ENCODE results near the gene IL2RA.

IL2RA gene

DNA sequence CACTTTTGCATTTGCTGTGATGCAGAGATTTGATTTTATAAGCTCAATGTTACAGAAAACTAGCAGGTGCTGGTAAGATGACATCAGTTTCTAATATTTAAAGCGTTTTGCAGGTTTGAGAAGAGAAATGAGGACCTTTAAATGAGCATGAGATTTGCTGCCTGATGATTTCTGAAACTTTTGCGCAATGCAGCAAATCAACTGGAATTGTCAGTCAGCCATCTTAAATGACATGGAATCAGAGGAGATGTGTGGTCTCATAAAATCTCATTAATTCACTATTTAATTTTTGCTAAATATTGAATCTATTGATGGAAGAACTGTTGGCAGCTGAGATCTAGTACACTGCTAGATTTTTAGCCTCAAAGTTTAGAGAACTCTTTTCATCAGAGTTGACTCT lies 30.6 kb upstream of the IL2RA start:
- TF ChIP-seq, protein P1, sequence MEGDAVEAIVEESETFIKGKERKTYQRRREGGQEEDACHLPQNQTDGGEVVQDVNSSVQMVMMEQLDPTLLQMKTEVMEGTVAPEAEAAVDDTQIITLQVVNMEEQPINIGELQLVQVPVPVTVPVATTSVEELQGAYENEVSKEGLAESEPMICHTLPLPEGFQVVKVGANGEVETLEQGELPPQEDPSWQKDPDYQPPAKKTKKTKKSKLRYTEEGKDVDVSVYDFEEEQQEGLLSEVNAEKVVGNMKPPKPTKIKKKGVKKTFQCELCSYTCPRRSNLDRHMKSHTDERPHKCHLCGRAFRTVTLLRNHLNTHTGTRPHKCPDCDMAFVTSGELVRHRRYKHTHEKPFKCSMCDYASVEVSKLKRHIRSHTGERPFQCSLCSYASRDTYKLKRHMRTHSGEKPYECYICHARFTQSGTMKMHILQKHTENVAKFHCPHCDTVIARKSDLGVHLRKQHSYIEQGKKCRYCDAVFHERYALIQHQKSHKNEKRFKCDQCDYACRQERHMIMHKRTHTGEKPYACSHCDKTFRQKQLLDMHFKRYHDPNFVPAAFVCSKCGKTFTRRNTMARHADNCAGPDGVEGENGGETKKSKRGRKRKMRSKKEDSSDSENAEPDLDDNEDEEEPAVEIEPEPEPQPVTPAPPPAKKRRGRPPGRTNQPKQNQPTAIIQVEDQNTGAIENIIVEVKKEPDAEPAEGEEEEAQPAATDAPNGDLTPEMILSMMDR (IDR thresholded peaks at IDR 0.05; ENCODE audit: borderline replicate concordance, control extremely low read depth, extremely low read depth, insufficient read depth, missing control alignments) = no peak
- in situ Hi-C loops (cut with MboI; ENCODE audit: low sequenced_read_pairs, unreplicated experiment) = no loop called here
- no peak for DNase-seq (ENCODE audit: low spot score)

DNA sequence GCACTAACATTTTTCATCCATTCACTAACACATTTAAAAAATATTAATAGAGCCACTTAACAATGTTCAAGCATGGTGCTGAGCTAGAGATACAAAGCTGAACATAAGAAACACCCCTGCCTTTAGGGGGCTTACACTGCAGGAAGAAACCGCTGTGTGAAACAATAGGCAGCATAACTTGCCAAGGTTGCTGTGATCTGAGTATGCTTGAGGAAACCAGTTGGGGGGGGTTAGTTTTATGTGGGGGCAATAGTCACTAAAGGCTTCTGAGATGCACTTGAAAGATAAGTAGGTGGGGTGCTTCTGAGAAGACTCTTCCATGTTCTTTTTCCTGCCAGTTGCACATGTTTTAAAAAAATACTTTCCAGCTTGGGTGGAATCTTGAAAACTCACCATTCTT lies 29.5 kb upstream of the IL2RA start:
- TF ChIP-seq, protein P1 (IDR thresholded peaks at IDR 0.05; ENCODE audit: borderline replicate concordance, control extremely low read depth, extremely low read depth, insufficient read depth, missing control alignments) = no peak
- in situ Hi-C loops (cut with MboI; ENCODE audit: low sequenced_read_pairs, unreplicated experiment) = no loop called here
- no peak for DNase-seq (ENCODE audit: low spot score)

GRCh38 chr10:6089334-6090219 lies 27.4 kb upstream of the IL2RA start:
- TF ChIP-seq, protein P1 (IDR thresholded peaks at IDR 0.05; ENCODE audit: borderline replicate concordance, control extremely low read depth, extremely low read depth, insufficient read depth, missing control alignments) = no peak
- no peak for DNase-seq (ENCODE audit: low spot score)
- in situ Hi-C loops (cut with MboI; ENCODE audit: low sequenced_read_pairs, unreplicated experiment) = no loop called here

- peak; percentile 95 for DNase-seq (ENCODE audit: low spot score)
- in situ Hi-C loops (cut with MboI; ENCODE audit: low sequenced_read_pairs, unreplicated experiment) = no loop called here
- TF ChIP-seq, protein P1 (IDR thresholded peaks at IDR 0.05; ENCODE audit: borderline replicate concordance, control extremely low read depth, extremely low read depth, insufficient read depth, missing control alignments) = peak; percentile 100
Measured at GRCh38 chr10:6088721-6089333, 26.7 kb upstream of the IL2RA start, which contains the start of gene RBM17. Gene RBM17, plus strand, starts transcription at chr10:6089034. Its CDS starts 8,032 bp downstream, at chr10:6097066.

DNA sequence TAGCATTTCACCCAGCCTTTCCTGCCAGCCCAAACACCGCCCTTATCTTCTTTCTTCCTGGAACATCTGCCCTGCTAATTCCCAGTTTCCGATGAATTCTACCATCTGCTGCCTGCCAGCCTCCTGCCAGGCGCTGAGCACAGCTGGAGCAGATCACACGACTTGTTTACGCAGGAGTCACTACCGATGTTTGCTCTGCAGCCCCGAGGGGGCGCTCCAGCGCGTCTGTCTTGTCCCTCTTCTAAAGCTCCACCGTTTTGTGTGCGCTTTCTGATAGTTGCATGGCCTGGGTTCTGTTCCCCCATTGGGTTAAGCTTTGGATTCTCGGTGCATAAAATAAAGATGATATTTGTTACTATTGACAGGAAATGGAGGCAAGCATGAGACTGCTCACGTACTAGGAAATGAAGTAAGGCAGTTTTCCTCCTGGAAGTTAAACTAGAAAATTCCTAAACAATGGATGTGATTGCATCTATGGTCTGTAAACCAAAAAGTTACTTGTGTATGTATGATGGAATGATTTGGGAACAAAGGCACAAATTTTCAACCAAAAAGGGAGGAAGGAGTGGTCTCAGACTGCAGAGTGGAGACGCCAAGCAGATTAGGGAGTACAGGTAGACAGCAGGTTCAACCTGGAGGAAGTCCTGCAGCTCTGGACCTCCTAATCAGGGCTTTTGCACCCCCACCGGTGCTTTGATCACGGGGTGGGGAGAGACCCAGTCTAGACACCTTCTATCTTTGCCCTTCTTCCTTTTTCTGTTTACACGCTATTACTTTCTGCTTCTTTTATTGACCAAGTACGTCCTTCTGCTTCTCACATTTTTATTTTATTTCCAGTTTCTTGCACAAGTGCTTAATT lies 24.4 kb upstream of the IL2RA start:
- TF ChIP-seq, protein P1 (IDR thresholded peaks at IDR 0.05; ENCODE audit: borderline replicate concordance, control extremely low read depth, extremely low read depth, insufficient read depth, missing control alignments) = peak; percentile 87
- in situ Hi-C loops (cut with MboI; ENCODE audit: low sequenced_read_pairs, unreplicated experiment) = no loop called here
- peak; percentile 78 for DNase-seq (ENCODE audit: low spot score)

Data from GM13976 (cell line).